ENCODE results near the gene TRAPPC14. TPM values are rescaled to one million over a fixed set of nuclear protein-coding genes. Genes with fewer than 3 reads are reported as not detected.

TRAPPC14 gene
- total and polyA plus RNA-seq, 9 of the 15 experiments (the other 6 are each of a cell fraction or from before 2014, with no cell fraction given) = 0.42 to 45.9 (median 18.2) TPM

DNA sequence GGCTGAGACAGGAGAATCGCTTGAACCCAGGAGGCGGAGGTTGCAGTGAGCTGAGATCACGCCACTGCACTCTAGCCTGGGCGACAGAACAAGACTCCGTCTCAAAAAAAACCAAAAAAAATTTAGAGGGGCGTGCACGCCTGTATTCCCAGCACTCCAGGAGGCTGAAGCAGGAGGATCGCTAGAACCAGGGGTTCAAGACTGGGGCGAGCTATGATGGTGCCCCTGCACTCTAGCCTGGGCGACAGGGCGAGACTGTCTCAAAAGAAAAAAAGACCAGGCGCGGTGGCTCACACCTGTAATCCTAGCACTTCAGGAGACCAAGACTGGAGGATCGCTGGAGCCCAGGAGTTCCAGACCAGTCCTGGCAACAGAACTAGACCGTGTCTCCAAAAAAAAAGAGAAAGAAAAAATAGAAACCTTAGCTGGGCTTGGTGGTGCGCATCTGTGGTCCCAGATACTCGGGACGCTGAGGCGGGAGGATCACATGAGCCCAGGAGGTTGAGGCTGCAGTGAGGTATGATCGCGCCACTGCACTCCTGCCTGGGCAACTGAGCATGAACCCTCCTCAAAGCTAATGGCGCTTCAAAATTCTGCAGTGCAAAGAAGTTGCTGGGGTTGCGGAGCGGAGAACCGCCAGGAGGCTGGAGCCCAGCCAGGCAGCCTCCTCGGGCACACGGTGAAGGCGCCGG, 32.1 kb downstream of the TRAPPC14 start (continued):
- TF ChIP-seq FOXK1 (CRISPR knock-in tag; IDR thresholded peaks at IDR 0.05; ENCODE audit: borderline replicate concordance) (no peak), MEF2A (IDR thresholded peaks at IDR 0.05; ENCODE audit: control insufficient read depth, low read depth, low read length) (no peak), SMARCC2 (IDR thresholded peaks at IDR 0.05; ENCODE audit: low read depth) (no peak), CHCHD3 (CRISPR knock-in tag; IDR thresholded peaks at IDR 0.05) (peak; percentile 48; the same call in 1 of the 2 replicates), SRF (CRISPR knock-in tag; IDR thresholded peaks at IDR 0.05) (no peak), KLF6 (CRISPR knock-in tag; IDR thresholded peaks at IDR 0.05; ENCODE audit: borderline replicate concordance) (no peak), FOXK2 (conservative IDR thresholded peaks at IDR 0.05 in 1 of 2, IDR thresholded peaks at IDR 0.05 in 1 of 2; ENCODE audit: low read depth in 2 of 2) (no peak), THRAP3 (IDR thresholded peaks at IDR 0.05; ENCODE audit: borderline replicate concordance) (no peak), FOSL1 (tag; conservative IDR thresholded peaks at IDR 0.05) (0 out of 2 replicates have a peak, but pooled peaks have one; percentile 49), ZEB2 (IDR thresholded peaks at IDR 0.05) (no peak), SMAD1 (IDR thresholded peaks at IDR 0.05; ENCODE audit: low read depth, low read length, partially characterized antibody) (no peak), HNRNPLL (IDR thresholded peaks at IDR 0.05; ENCODE audit: low read depth, low read length, poor library complexity, severe bottlenecking) (no peak), POLR2G (IDR thresholded peaks at IDR 0.05; ENCODE audit: low read depth, low read length) (no peak), ZNF140 (CRISPR knock-in tag; IDR thresholded peaks at IDR 0.05) (no peak), L3MBTL2 (IDR thresholded peaks at IDR 0.05) (peak; percentile 85), CSDE1 (IDR thresholded peaks at IDR 0.05) (no peak), ZNF717 (CRISPR knock-in tag; IDR thresholded peaks at IDR 0.05) (no peak), ZBED1 (IDR thresholded peaks at IDR 0.05) (no peak)
- TF ChIP-seq, protein P1, sequence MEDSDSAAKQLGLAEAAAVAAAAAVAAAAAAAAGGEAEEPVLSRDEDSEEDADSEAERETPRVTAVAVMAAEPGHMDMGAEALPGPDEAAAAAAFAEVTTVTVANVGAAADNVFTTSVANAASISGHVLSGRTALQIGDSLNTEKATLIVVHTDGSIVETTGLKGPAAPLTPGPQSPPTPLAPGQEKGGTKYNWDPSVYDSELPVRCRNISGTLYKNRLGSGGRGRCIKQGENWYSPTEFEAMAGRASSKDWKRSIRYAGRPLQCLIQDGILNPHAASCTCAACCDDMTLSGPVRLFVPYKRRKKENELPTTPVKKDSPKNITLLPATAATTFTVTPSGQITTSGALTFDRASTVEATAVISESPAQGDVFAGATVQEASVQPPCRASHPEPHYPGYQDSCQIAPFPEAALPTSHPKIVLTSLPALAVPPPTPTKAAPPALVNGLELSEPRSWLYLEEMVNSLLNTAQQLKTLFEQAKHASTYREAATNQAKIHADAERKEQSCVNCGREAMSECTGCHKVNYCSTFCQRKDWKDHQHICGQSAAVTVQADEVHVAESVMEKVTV (CRISPR knock-in tag; IDR thresholded peaks at IDR 0.05) = no peak
- TF ChIP-seq, protein P2, sequence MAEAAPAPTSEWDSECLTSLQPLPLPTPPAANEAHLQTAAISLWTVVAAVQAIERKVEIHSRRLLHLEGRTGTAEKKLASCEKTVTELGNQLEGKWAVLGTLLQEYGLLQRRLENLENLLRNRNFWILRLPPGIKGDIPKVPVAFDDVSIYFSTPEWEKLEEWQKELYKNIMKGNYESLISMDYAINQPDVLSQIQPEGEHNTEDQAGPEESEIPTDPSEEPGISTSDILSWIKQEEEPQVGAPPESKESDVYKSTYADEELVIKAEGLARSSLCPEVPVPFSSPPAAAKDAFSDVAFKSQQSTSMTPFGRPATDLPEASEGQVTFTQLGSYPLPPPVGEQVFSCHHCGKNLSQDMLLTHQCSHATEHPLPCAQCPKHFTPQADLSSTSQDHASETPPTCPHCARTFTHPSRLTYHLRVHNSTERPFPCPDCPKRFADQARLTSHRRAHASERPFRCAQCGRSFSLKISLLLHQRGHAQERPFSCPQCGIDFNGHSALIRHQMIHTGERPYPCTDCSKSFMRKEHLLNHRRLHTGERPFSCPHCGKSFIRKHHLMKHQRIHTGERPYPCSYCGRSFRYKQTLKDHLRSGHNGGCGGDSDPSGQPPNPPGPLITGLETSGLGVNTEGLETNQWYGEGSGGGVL (CRISPR knock-in tag; IDR thresholded peaks at IDR 0.05) = no peak
- TF ChIP-seq, protein P3, sequence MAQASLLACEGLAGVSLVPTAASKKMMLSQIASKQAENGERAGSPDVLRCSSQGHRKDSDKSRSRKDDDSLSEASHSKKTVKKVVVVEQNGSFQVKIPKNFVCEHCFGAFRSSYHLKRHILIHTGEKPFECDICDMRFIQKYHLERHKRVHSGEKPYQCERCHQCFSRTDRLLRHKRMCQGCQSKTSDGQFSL (CRISPR knock-in tag; IDR thresholded peaks at IDR 0.05) = 0 out of 2 replicates have a peak, but pooled peaks have one; percentile 33
- TF ChIP-seq, protein P3 (tag; IDR thresholded peaks at IDR 0.05) = no peak
- TF ChIP-seq, protein P4, sequence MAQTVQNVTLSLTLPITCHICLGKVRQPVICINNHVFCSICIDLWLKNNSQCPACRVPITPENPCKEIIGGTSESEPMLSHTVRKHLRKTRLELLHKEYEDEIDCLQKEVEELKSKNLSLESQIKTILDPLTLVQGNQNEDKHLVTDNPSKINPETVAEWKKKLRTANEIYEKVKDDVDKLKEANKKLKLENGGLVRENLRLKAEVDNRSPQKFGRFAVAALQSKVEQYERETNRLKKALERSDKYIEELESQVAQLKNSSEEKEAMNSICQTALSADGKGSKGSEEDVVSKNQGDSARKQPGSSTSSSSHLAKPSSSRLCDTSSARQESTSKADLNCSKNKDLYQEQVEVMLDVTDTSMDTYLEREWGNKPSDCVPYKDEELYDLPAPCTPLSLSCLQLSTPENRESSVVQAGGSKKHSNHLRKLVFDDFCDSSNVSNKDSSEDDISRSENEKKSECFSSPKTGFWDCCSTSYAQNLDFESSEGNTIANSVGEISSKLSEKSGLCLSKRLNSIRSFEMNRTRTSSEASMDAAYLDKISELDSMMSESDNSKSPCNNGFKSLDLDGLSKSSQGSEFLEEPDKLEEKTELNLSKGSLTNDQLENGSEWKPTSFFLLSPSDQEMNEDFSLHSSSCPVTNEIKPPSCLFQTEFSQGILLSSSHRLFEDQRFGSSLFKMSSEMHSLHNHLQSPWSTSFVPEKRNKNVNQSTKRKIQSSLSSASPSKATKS (CRISPR knock-in tag; IDR thresholded peaks at IDR 0.05) = no peak
